Activated naive CD8-positive, alpha-beta T cell (primary cell): Measurements from ENCODE around the gene COA6.

Experiments used
- H3K27ac Mint-ChIP-seq: one replicate; pipeline ENCODE4 v1.8.0; 2021; ENCODE audit warnings: mixed read lengths
- H3K27me3 Mint-ChIP-seq: one replicate; pipeline ENCODE4 v1.8.0; 2021; ENCODE audit warnings: mixed read lengths
- H3K36me3 Mint-ChIP-seq: one replicate; pipeline ENCODE4 v1.8.0; 2021; ENCODE audit warnings: mixed read lengths
- H3K4me1 Mint-ChIP-seq: one replicate; pipeline ENCODE4 v1.8.0; 2021; ENCODE audit warnings: low read depth, mixed read lengths
- H3K4me3 Mint-ChIP-seq: one replicate; pipeline ENCODE4 v1.8.0; 2021; ENCODE audit warnings: mild to moderate bottlenecking, mixed read lengths
- H3K9me3 Mint-ChIP-seq: one replicate; pipeline ENCODE4 v1.8.0; 2021; ENCODE audit warnings: low read depth, mixed read lengths

Gene COA6, protein sequence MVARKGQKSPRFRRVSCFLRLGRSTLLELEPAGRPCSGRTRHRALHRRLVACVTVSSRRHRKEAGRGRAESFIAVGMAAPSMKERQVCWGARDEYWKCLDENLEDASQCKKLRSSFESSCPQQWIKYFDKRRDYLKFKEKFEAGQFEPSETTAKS

GRCh38 chr1:234373064-234373958 is at the start of gene COA6:
Gene COA6 (plus strand): TSS chr1:234373456. CDS start chr1:234373467, 11 bp downstream.
- Mint-ChIP-seq H3K4me1 (peaks cover 60% of the 10 kb centered on the region), H3K27me3 (no peaks in the 10 kb centered on the region), H3K9me3 (no peaks in the 10 kb centered on the region), H3K36me3 (peaks cover 15% of the 10 kb centered on the region), H3K4me3 (peak within 1 kb of the TSS; percentile 97), H3K27ac (peak within 1 kb of the TSS; percentile 100)

DNA sequence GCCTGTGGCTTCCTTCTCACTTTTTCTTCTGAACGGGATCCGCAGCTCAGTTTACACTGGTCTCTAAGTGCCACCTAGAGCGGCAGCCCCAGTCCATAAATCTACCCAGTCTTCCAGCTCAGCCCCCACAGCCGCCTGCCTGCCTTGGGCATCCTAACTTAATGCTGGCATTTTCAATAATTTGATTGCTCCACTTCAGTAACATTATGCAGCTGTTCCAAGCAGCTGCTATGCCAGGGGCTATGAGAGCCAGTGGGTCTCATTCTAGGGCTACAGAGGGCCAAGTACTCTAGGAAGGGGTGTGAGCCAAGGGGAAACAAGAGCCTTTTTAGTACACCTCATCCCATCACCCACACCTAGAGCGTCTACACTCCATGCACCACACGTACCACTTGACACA is 48.4 kb upstream of the COA6 start:
- H3K27ac Mint-ChIP-seq = no peak overlapping the region
- H3K36me3 Mint-ChIP-seq = no peaks in the 10 kb centered on the region
- no peaks in the 10 kb centered on the region for H3K9me3 Mint-ChIP-seq
- H3K4me1 Mint-ChIP-seq = peaks cover 37% of the 10 kb centered on the region
- H3K27me3 Mint-ChIP-seq = peaks cover under 1% of the 10 kb centered on the region
- no peak overlapping the region for H3K4me3 Mint-ChIP-seq

GRCh38 chr1:234325878-234326496 is 47.3 kb upstream of the COA6 start:
- H3K27ac Mint-ChIP-seq = peak overlapping the region; percentile 86

DNA sequence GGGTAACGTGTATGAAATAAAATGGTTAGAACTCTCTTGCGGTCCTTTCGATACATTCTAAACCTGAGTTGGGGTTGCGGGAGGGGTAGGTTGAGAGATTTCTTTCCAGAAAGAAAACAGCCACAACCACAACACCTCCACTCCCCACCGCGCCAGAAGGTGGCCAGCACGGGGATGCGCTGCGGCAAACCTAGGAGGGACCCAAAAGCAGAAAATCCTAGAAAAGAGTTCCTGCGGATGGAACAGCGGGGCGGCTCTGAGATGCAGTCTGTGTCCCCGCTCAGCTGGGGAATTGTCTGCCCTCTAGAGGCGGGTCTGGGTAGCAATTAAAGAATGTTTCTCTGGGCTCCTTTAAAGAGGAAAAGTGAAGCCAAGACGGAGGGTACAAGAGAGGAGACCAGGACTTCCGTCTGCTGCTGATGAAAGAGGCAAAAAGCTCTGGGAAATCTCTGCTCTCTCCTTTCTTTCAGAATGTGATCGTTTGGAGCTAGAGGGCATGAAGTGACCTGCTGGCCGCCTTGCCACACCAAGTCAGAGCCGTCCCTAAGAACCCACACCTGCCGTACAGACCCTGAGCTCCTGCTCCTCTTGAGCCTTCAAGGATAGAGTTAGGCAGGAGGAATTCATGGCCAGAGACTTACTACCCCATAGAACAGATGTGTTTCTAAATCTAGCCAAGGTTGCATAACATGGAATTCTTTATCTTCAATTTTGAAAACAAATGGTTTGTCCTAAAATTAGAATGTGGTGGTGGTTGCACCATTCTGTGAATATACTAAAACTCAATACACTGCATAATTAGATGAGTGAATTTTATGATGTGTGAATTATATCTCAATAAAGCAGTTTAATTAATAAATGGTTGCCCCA is 46.5 kb upstream of the COA6 start:
- Mint-ChIP-seq H3K36me3 (peaks cover 4% of the 10 kb centered on the region), H3K4me3 (peak overlapping the region; percentile 82), H3K9me3 (no peaks in the 10 kb centered on the region), H3K27ac (peak overlapping the region; percentile 86), H3K4me1 (peaks cover 29% of the 10 kb centered on the region), H3K27me3 (peaks cover 10% of the 10 kb centered on the region)

More at GRCh38 chr1:234325878-234326496, 47.3 kb upstream of the COA6 start:
- H3K9me3 Mint-ChIP-seq = no peaks in the 10 kb centered on the region
- peaks cover 34% of the 10 kb centered on the region for H3K4me1 Mint-ChIP-seq
- H3K27me3 Mint-ChIP-seq = peaks cover 5% of the 10 kb centered on the region
- H3K36me3 Mint-ChIP-seq = no peaks in the 10 kb centered on the region
- H3K4me3 Mint-ChIP-seq = peak overlapping the region; percentile 82

GRCh38 chr1:234327577-234328164 is 45.6 kb upstream of the COA6 start:
- no peak overlapping the region for H3K27ac Mint-ChIP-seq

GRCh38 chr1:234330843-234331215 is 42.4 kb upstream of the COA6 start:
- Mint-ChIP-seq H3K4me3 (no peak overlapping the region), H3K27ac (no peak overlapping the region), H3K36me3 (peaks cover 6% of the 10 kb centered on the region), H3K9me3 (peaks cover 2% of the 10 kb centered on the region), H3K4me1 (peaks cover 11% of the 10 kb centered on the region), H3K27me3 (peaks cover 12% of the 10 kb centered on the region)

More at GRCh38 chr1:234327577-234328164, 45.6 kb upstream of the COA6 start:
- Mint-ChIP-seq H3K9me3 (no peaks in the 10 kb centered on the region), H3K36me3 (peaks cover 4% of the 10 kb centered on the region), H3K4me3 (no peak overlapping the region), H3K4me1 (peaks cover 22% of the 10 kb centered on the region), H3K27me3 (peaks cover 12% of the 10 kb centered on the region)

GRCh38 chr1:234331507-234331906 is 41.7 kb upstream of the COA6 start:
- Mint-ChIP-seq H3K27ac (no peak overlapping the region), H3K4me3 (no peak overlapping the region), H3K9me3 (peaks cover 8% of the 10 kb centered on the region), H3K27me3 (peaks cover 14% of the 10 kb centered on the region), H3K4me1 (peaks cover 5% of the 10 kb centered on the region), H3K36me3 (peaks cover 7% of the 10 kb centered on the region)

- no peak overlapping the region for H3K4me3 Mint-ChIP-seq
- no peaks in the 10 kb centered on the region for H3K4me1 Mint-ChIP-seq
- H3K27me3 Mint-ChIP-seq = peaks cover 9% of the 10 kb centered on the region
- no peak overlapping the region for H3K27ac Mint-ChIP-seq
- H3K36me3 Mint-ChIP-seq = peaks cover 15% of the 10 kb centered on the region
- peaks cover 25% of the 10 kb centered on the region for H3K9me3 Mint-ChIP-seq
Measured at GRCh38 chr1:234336359-234336758, 36.9 kb upstream of the COA6 start.

GRCh38 chr1:234337233-234337632 is 36.0 kb upstream of the COA6 start:
- no peak overlapping the region for H3K27ac Mint-ChIP-seq
- peaks cover 4% of the 10 kb centered on the region for H3K27me3 Mint-ChIP-seq
- H3K4me3 Mint-ChIP-seq = no peak overlapping the region
- H3K36me3 Mint-ChIP-seq = peaks cover 14% of the 10 kb centered on the region
- no peaks in the 10 kb centered on the region for H3K4me1 Mint-ChIP-seq
- peaks cover 25% of the 10 kb centered on the region for H3K9me3 Mint-ChIP-seq

GRCh38 chr1:234340528-234340927 is 32.7 kb upstream of the COA6 start:
- H3K27me3 Mint-ChIP-seq = peaks cover 4% of the 10 kb centered on the region
- peaks cover 25% of the 10 kb centered on the region for H3K9me3 Mint-ChIP-seq
- no peak overlapping the region for H3K27ac Mint-ChIP-seq
- H3K36me3 Mint-ChIP-seq = peaks cover 14% of the 10 kb centered on the region
- no peaks in the 10 kb centered on the region for H3K4me1 Mint-ChIP-seq
- H3K4me3 Mint-ChIP-seq = no peak overlapping the region

DNA sequence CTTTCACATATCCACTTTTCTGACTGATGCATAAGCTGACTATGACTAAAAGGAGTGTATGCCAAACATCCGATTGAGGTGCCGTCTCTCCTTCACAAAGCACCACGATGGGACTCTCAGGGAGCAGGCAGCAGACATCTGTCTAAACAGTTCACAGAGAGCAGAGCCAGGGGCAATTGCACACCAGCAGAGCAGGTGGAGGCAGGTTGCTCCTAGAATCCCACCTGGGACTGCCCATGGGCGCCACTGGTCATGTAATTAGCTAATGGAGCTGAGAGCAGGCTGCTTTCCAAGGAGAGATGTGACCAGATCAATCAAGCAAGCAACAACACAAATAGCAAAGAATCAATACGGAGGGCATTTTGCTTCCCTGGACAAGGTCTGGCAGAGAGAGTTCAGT is 30.5 kb upstream of the COA6 start:
- Mint-ChIP-seq H3K27ac (no peak overlapping the region), H3K27me3 (no peaks in the 10 kb centered on the region), H3K9me3 (peaks cover 7% of the 10 kb centered on the region), H3K4me3 (no peak overlapping the region), H3K36me3 (peaks cover 7% of the 10 kb centered on the region), H3K4me1 (no peaks in the 10 kb centered on the region)

- H3K4me1 Mint-ChIP-seq = no peaks in the 10 kb centered on the region
- peaks cover 3% of the 10 kb centered on the region for H3K27me3 Mint-ChIP-seq
- peaks cover 2% of the 10 kb centered on the region for H3K36me3 Mint-ChIP-seq
- H3K4me3 Mint-ChIP-seq = no peak overlapping the region
- no peaks in the 10 kb centered on the region for H3K9me3 Mint-ChIP-seq
- no peak overlapping the region for H3K27ac Mint-ChIP-seq
Measured at GRCh38 chr1:234345237-234345636, 28.0 kb upstream of the COA6 start.

- Mint-ChIP-seq H3K27me3 (peaks cover 3% of the 10 kb centered on the region), H3K27ac (no peak overlapping the region), H3K9me3 (no peaks in the 10 kb centered on the region), H3K4me1 (no peaks in the 10 kb centered on the region), H3K4me3 (no peak overlapping the region), H3K36me3 (no peaks in the 10 kb centered on the region)
Measured at GRCh38 chr1:234348964-234349363, 24.3 kb upstream of the COA6 start.

- Mint-ChIP-seq H3K36me3 (no peaks in the 10 kb centered on the region), H3K4me3 (peak overlapping the region; percentile 87), H3K27ac (no peak overlapping the region), H3K4me1 (peaks cover 6% of the 10 kb centered on the region), H3K27me3 (no peaks in the 10 kb centered on the region), H3K9me3 (no peaks in the 10 kb centered on the region)
Measured at GRCh38 chr1:234355782-234356510, 17.3 kb upstream of the COA6 start.
